GM18951 (cell line): ENCODE data around the gene FBXW2.

Experiments used
- POLR2A ChIP-seq: IDR thresholded peaks from 4 replicates; pipeline ENCODE4 v1.6.1; 2011; ENCODE audit warnings: mild to moderate bottlenecking; ENCODE audit not compliant: insufficient read length, insufficient read depth; ENCODE audit errors: extremely low read depth
- in situ Hi-C: fragments of 300-500 bp; cut with MboI; formaldehyde crosslinking; loops from one replicate; pipeline ENCODE4 v1.12.0; 2022; ENCODE audit warnings: low sequenced_read_pairs, mixed read lengths, inconsistent platforms; ENCODE audit not compliant: unreplicated experiment

FBXW2 gene

GRCh38 chr9:120773256-120773655, 20.0 kb downstream of the FBXW2 start:
- no peak for TF ChIP-seq POLR2A
- in situ Hi-C loops: loop anchor here (25.0 kb wide), 1 partner anchor 614 kb away; no protein-coding TSS in a partner anchor

GRCh38 chr9:120770931-120771330, 22.3 kb downstream of the FBXW2 start:
- no peak for TF ChIP-seq POLR2A
- in situ Hi-C loops: loop anchor here (25.0 kb wide), 1 partner anchor 616 kb away; no protein-coding TSS in a partner anchor

GRCh38 chr9:120768886-120769285, 24.3 kb downstream of the FBXW2 start:
- TF ChIP-seq POLR2A: no peak
- in situ Hi-C loops: loop anchor here (25.0 kb wide), 1 partner anchor 618 kb away; no protein-coding TSS in a partner anchor

DNA sequence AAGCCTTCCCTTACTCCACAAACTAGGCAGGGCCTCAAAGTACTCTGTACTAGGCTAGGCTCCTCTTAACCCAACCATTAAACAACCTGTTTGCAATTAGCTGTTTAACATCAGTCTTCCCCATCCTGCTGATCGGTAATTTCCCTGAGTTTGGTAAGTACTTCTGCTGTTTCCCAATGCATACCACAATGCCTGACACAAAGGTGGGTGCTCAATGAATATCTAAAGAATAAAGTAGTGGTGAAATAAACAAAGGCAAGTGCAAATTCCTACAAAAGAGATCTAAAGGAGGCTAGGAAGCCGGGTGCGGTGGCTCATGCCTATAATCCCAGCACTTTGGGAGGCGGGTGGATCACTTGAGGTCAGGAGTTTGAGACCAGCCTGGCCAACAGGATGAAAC, 25.0 kb downstream of the FBXW2 start:
- in situ Hi-C loops: loop anchor here (25.0 kb wide), 1 partner anchor 619 kb away; no protein-coding TSS in a partner anchor
- no peak for TF ChIP-seq POLR2A

- in situ Hi-C loops: loop anchor here (25.0 kb wide), 1 partner anchor 620 kb away; no protein-coding TSS in a partner anchor
- no peak for TF ChIP-seq POLR2A
These were observed 25.8 kb downstream of the FBXW2 start for GRCh38 chr9:120767451-120767850.

GRCh38 chr9:120765910-120766425, 27.2 kb downstream of the FBXW2 start:
- in situ Hi-C loops: loop anchor here (25.0 kb wide), 1 partner anchor 621 kb away; no protein-coding TSS in a partner anchor
- TF ChIP-seq POLR2A: no peak

DNA sequence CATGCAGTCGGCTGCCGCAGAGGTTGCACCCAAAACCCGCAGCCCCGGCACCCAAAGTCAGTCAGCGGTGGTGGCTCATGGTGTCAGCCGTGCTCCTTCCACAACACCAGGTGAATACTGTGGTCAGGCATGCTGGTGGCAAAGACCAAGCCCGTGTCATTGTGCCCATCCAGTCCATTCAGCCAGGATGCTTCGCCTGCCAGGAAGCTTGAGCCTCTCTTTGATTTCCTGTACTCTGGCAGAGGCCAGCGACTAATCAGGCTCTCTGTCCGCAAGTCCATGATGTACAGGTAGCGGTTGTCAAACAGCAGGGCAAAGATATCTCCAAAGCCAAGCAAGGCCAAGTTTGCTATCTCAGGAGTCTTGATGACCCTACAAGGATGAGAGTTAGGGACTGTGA, 28.7 kb downstream of the FBXW2 start:
- in situ Hi-C loops: loop anchor here (25.0 kb wide), 1 partner anchor 623 kb away; no protein-coding TSS in a partner anchor
- no peak for TF ChIP-seq POLR2A

DNA sequence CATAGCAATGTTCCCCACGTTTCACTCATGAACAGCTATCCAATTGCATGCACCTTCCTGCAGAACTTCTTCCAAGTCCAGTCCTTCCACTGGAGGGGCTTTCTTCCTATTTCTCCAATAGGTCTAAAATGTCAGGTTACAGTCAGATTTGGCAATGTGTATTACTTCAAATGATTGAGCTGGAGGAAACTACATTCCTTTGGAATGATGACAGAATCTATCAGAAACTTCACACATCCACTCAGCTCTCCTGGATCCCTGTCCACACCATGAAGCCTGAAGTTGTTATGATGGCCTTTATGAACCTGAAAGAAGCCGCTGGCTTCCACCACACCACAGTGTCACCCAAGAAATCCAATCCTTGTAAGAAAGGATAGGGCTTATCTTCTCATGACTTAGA, 32.2 kb downstream of the FBXW2 start:
- TF ChIP-seq POLR2A: no peak
- in situ Hi-C loops: loop anchor here (25.0 kb wide), 1 partner anchor 626 kb away; no protein-coding TSS in a partner anchor

- in situ Hi-C loops: loop anchor here (10.0 to 25.0 kb wide), 2 partner anchors 305 to 627 kb away; no protein-coding TSS in a partner anchor
- no peak for TF ChIP-seq POLR2A
These were observed 33.3 kb downstream of the FBXW2 start for GRCh38 chr9:120759755-120760400.

- in situ Hi-C loops: loop anchor here (10.0 to 25.0 kb wide), 2 partner anchors 306 to 629 kb away; no protein-coding TSS in a partner anchor
- no peak for TF ChIP-seq POLR2A
These were observed 34.7 kb downstream of the FBXW2 start for GRCh38 chr9:120758544-120758943.

DNA sequence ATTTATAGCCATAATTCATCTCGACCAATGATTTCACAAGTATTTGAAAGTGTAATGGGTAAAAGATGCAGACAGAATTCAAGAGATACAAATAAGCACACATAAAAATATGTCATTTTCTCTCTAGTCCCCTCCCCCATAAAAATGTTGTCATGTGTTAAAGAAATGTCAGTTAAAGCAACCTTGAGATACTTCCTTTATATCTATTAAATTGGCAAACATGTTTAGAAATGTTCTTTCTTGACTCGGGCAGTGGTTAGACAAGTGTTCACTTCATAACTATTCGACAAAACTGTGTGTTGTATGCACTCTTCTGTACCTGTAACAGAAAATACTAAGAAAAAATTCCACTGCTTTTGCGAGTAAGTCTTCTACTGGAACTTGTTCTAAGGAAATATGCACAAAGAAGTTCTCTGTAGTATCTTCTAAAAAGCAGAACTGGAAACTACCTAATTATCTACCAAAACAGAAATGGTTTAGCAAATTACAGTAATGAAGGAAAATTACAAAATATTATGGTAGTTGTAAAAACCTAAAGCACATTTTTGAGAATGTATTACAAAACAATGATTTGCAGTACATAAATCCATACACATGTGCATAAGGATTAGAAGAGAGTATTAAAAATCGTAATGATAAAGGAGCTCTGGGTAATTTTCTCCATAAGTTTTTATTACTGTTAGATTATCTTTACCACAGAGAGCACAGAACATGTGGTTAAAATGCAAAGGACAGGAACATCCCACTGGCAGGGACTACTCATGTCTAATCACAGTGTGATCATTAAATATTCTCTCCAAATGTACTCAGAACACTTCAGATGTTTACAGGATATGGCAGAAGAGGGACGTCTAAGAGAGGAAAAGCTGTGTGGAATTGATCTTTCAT, 35.9 kb downstream of the FBXW2 start:
- no peak for TF ChIP-seq POLR2A
- in situ Hi-C loops: loop anchor here (10.0 to 25.0 kb wide), 2 partner anchors 308 to 630 kb away; no protein-coding TSS in a partner anchor

GRCh38 chr9:120756531-120756930, 36.7 kb downstream of the FBXW2 start:
- no peak for TF ChIP-seq POLR2A
- in situ Hi-C loops: loop anchor here (10.0 to 25.0 kb wide), 2 partner anchors 308 to 631 kb away; no protein-coding TSS in a partner anchor

DNA sequence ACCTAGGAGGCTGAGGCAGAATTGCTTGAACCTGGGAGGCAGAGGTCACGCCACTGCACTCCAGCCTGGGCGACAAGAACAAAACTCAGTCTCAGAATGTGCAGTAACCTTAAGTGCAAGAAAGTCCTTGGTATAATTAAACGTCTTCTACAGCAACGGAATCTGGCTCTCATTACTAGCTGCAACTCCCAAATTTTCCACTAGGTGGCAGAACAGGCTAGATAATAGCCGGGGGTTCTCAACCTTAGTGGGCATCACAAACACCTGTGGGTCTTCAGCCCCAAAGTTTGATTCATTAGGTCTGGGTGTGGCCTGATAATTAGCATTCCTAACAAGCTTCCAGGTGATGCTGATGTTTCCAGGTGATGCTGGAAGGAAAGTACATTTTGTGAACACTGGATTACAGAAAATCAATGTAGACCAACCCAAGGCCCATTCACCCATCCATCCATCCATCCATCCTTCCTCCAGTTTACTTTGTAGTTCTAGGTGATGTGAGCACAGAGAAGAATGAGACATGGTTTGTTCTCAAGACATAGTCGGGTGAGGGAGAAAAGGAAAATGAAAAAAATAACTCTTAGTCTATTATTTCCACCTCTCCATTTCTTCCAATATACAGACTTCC, 37.3 kb downstream of the FBXW2 start:
- TF ChIP-seq POLR2A: no peak
- in situ Hi-C loops: loop anchor here (10.0 to 25.0 kb wide), 2 partner anchors 309 to 631 kb away; no protein-coding TSS in a partner anchor

DNA sequence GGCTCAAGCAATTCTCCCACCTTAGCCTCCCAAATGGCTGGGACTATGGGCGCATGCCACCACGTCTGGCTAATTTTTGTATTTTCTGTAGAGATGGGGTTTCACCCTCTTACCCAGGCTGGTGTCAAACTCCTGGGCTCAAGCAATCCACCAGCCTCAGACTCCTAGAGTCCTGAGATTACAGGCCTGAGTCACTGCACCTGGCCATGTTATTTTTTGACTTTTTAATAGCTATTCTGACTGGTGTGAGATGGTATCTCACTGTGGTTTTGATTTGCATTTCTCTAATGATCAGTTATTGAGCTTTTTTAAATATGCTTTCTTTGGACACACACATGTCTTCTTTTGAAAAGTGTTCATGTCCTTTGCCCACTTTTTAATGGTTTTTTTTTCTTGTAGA, 38.2 kb downstream of the FBXW2 start:
- in situ Hi-C loops: loop anchor here (10.0 to 25.0 kb wide), 2 partner anchors 310 to 632 kb away; no protein-coding TSS in a partner anchor
- no peak for TF ChIP-seq POLR2A
